Measurements from ENCODE around the gene CACNG4. TPM values are rescaled to one million over a fixed set of nuclear protein-coding genes. Genes with fewer than 3 reads are reported as not detected.

CACNG4 gene
- not detected in 2 replicates for total RNA-seq

GRCh38 chr17:66963909-66964771 lies at the start of gene CACNG4:
TSS of gene CACNG4 (plus strand) at chr17:66964707. CDS start at chr17:66964912, 205 bp downstream.
- FAIRE-seq (no peak), DNase-seq (ENCODE audit: low read depth) (no peak)
- Histone ChIP-seq H3K36me3 (ENCODE audit: control insufficient read depth, insufficient read depth, low read length) (no peaks in the 10 kb centered on the region), H3K27me3 (ENCODE audit: control insufficient read depth, insufficient read depth, low read length) (peaks cover 45% of the 10 kb centered on the region), H3K4me3 (ENCODE audit: low read depth, low read length) (peak within 1 kb of the TSS; percentile 18)
- TF ChIP-seq, protein P1, sequence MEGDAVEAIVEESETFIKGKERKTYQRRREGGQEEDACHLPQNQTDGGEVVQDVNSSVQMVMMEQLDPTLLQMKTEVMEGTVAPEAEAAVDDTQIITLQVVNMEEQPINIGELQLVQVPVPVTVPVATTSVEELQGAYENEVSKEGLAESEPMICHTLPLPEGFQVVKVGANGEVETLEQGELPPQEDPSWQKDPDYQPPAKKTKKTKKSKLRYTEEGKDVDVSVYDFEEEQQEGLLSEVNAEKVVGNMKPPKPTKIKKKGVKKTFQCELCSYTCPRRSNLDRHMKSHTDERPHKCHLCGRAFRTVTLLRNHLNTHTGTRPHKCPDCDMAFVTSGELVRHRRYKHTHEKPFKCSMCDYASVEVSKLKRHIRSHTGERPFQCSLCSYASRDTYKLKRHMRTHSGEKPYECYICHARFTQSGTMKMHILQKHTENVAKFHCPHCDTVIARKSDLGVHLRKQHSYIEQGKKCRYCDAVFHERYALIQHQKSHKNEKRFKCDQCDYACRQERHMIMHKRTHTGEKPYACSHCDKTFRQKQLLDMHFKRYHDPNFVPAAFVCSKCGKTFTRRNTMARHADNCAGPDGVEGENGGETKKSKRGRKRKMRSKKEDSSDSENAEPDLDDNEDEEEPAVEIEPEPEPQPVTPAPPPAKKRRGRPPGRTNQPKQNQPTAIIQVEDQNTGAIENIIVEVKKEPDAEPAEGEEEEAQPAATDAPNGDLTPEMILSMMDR (IDR thresholded peaks at IDR 0.05; ENCODE audit: insufficient read depth, low read length, severe bottlenecking): no peak

DNA sequence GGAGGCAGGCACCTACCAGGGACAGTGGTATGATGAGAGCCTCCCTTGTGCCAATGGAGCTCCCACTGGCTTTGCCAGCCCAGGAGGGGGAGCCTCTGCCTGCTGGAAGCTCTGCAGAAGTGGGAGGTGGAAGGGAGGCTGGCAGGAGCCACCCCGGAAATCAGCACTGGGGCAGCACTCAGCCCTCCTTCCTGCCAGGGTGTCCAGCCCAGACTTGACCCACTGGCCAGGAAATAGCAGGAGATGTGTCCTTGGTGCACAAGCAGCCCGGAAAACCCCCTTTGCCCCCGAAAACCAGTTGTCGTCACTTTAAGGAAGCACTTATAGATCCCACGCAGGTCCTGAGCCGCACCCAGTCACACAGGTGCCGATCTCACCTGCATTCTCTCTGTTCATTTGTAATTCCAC lies 49.3 kb upstream of the CACNG4 start:
- peak overlapping the region; percentile 26 for H3K4me3 ChIP-seq (ENCODE audit: low read depth, low read length)
- TF ChIP-seq, protein P1 (IDR thresholded peaks at IDR 0.05; ENCODE audit: insufficient read depth, low read length, severe bottlenecking): peak; percentile 92
- DNase-seq (ENCODE audit: low read depth) (peak; percentile 57), FAIRE-seq (peak; percentile 81)
- H3K36me3 ChIP-seq (ENCODE audit: control insufficient read depth, insufficient read depth, low read length): no peaks in the 10 kb centered on the region
- peaks cover 2% of the 10 kb centered on the region for H3K27me3 ChIP-seq (ENCODE audit: control insufficient read depth, insufficient read depth, low read length)

- TF ChIP-seq, protein P1 (IDR thresholded peaks at IDR 0.05; ENCODE audit: insufficient read depth, low read length, severe bottlenecking): no peak
- no peaks in the 10 kb centered on the region for H3K36me3 ChIP-seq (ENCODE audit: control insufficient read depth, insufficient read depth, low read length)
These were observed 48.7 kb upstream of the CACNG4 start for GRCh38 chr17:66915792-66916191.

GRCh38 chr17:66916946-66917345 lies 47.6 kb upstream of the CACNG4 start:
- DNase-seq (ENCODE audit: low read depth) (no peak), FAIRE-seq (no peak)
- peaks cover 2% of the 10 kb centered on the region for H3K27me3 ChIP-seq (ENCODE audit: control insufficient read depth, insufficient read depth, low read length)
- TF ChIP-seq, protein P1 (IDR thresholded peaks at IDR 0.05; ENCODE audit: insufficient read depth, low read length, severe bottlenecking): no peak
- H3K4me3 ChIP-seq (ENCODE audit: low read depth, low read length): no peak overlapping the region
- no peaks in the 10 kb centered on the region for H3K36me3 ChIP-seq (ENCODE audit: control insufficient read depth, insufficient read depth, low read length)

More at GRCh38 chr17:66915792-66916191, 48.7 kb upstream of the CACNG4 start:
- DNase-seq (ENCODE audit: low read depth) (no peak), FAIRE-seq (peak; percentile 92)
- H3K4me3 ChIP-seq (ENCODE audit: low read depth, low read length): no peak overlapping the region
- H3K27me3 ChIP-seq (ENCODE audit: control insufficient read depth, insufficient read depth, low read length): peaks cover 2% of the 10 kb centered on the region

DNA sequence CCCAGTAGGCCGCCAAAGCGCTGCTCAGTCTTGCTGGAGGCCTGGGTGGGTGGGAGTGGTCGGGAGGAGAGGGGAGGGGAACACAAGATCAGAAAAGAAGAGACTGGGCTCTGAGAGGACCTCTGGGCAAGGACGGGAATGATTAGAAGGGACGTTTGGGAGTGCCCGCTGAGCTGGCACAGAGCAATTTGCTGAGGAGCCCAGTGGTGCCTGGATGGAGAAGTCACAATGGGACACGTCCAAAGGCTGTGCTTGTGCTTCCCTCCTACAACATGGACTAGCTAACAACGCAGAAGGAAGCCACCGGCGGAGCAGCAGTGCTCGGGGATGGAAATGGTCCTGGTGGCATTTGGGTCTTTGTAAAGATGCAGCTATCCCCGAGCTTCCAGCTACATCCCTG lies 45.6 kb upstream of the CACNG4 start:
- no peak overlapping the region for H3K4me3 ChIP-seq (ENCODE audit: low read depth, low read length)
- no peaks in the 10 kb centered on the region for H3K36me3 ChIP-seq (ENCODE audit: control insufficient read depth, insufficient read depth, low read length)
- FAIRE-seq (no peak), DNase-seq (ENCODE audit: low read depth) (no peak)
- TF ChIP-seq, protein P1 (IDR thresholded peaks at IDR 0.05; ENCODE audit: insufficient read depth, low read length, severe bottlenecking): no peak
- peaks cover 2% of the 10 kb centered on the region for H3K27me3 ChIP-seq (ENCODE audit: control insufficient read depth, insufficient read depth, low read length)
